ENCODE results near the gene ATAD3A. TPM values are rescaled to one million over a fixed set of nuclear protein-coding genes. Genes with fewer than 3 reads are reported as not detected.

Gene ATAD3A
- total RNA-seq, 1 experiment from 2014 or later, result 55.8 TPM

DNA sequence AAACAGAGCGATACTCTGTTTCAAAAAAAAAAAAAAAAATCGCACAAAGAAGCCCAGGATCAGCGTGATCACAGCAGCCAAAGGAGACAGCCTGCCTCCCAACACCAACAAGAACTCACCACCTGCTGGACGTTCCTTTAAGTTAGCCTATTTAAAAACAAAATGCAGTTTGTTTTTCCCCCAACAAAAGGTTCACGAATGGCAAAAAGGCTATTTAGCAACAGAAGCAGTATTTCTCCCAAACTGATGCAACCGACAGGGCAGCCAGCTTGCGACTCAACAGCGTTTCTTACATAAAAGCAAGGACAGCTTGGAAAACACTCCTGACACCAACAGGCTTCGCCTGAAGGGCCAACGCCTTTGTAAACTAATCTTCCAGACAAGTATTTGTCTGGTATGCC, 55.9 kb downstream of the ATAD3A start:
- Histone ChIP-seq H2AFZ (ENCODE audit: low read length) (no peak overlapping the region), H3K79me2 (ENCODE audit: insufficient read depth, low read length) (peaks cover 60% of the 10 kb centered on the region), H3K27me3 (ENCODE audit: insufficient read depth, low read length) (no peaks in the 10 kb centered on the region), H3K9ac (ENCODE audit: extremely low read depth, insufficient read length, low read length) (no peak overlapping the region), H3K9me3 (ENCODE audit: control insufficient read depth, low read depth, low read length) (no peaks in the 10 kb centered on the region), H4K5ac (ENCODE audit: insufficient read length, low read depth, low read length) (no peak overlapping the region), H2BK120ac (ENCODE audit: low read depth, low read length, poor library complexity, severe bottlenecking) (no peak overlapping the region), H4K20me1 (ENCODE audit: control insufficient read depth, insufficient read depth, insufficient read length) (peaks cover 3% of the 10 kb centered on the region), H3K18ac (ENCODE audit: insufficient read length, low read depth, low read length) (no peak overlapping the region), H2BK12ac (ENCODE audit: insufficient read length, low read depth, low read length) (no peak overlapping the region), H3K56ac (ENCODE audit: insufficient read length, low read depth, low read length) (no peak overlapping the region), H2BK15ac (ENCODE audit: low read depth, low read length) (no peak overlapping the region), H3K4me1 (ENCODE audit: insufficient read depth, low read length) (no peaks in the 10 kb centered on the region), H4K91ac (ENCODE audit: insufficient read length, low read depth, low read length) (no peak overlapping the region), H3K23ac (ENCODE audit: insufficient read length, low read depth, low read length) (no peak overlapping the region), H3K23me2 (ENCODE audit: insufficient read length, low read depth, low read length, poor library complexity, severe bottlenecking) (no peaks in the 10 kb centered on the region), H3T11ph (ENCODE audit: low read length) (no peak overlapping the region), H3K27ac (ENCODE audit: insufficient read length, low read depth, low read length) (peak overlapping the region; percentile 16), H2AK5ac (ENCODE audit: insufficient read length, low read length) (no peak overlapping the region), H3K4ac (ENCODE audit: low read depth, low read length) (no peak overlapping the region), H2BK5ac (ENCODE audit: insufficient read length, low read length) (no peak overlapping the region), H3K79me1 (ENCODE audit: insufficient read depth, low read depth, low read length, poor library complexity, severe bottlenecking) (peaks cover 9% of the 10 kb centered on the region), H3K4me2 (ENCODE audit: insufficient read depth, insufficient read length, low read length) (no peak overlapping the region), H2BK20ac (ENCODE audit: low read depth, low read length, poor library complexity, severe bottlenecking) (no peak overlapping the region), H4K8ac (replicated peaks; ENCODE audit: insufficient read length, low read depth, low read length) (no peak overlapping the region), H3K14ac (ENCODE audit: insufficient read depth, low read length) (no peak overlapping the region)
- Mint-ChIP-seq H3K4me3 (no peak overlapping the region), H3K9me3 (no peaks in the 10 kb centered on the region), H3K4me1 (peaks cover 19% of the 10 kb centered on the region in 2 experiments), H3K27me3 (ENCODE audit: low read depth) (no peaks in the 10 kb centered on the region), H3K27ac (peak overlapping the region; percentile 44 to 68 (median 63); a peak in 3 of 7 replicates), H3K36me3 (ENCODE audit: insufficient read depth in 1 of 3, low read depth in 3 of 3) (peaks cover 27 to 64% (median 55%) of the 10 kb centered on the region in 3 experiments)
- TF ChIP-seq, protein P1, sequence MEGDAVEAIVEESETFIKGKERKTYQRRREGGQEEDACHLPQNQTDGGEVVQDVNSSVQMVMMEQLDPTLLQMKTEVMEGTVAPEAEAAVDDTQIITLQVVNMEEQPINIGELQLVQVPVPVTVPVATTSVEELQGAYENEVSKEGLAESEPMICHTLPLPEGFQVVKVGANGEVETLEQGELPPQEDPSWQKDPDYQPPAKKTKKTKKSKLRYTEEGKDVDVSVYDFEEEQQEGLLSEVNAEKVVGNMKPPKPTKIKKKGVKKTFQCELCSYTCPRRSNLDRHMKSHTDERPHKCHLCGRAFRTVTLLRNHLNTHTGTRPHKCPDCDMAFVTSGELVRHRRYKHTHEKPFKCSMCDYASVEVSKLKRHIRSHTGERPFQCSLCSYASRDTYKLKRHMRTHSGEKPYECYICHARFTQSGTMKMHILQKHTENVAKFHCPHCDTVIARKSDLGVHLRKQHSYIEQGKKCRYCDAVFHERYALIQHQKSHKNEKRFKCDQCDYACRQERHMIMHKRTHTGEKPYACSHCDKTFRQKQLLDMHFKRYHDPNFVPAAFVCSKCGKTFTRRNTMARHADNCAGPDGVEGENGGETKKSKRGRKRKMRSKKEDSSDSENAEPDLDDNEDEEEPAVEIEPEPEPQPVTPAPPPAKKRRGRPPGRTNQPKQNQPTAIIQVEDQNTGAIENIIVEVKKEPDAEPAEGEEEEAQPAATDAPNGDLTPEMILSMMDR (conservative IDR thresholded peaks at IDR 0.05), result peak; percentile 15; the same call in 1 of the 3 replicates
- DNase-seq, result no peak
- no CpG with 5 or more reads among the region's 10 CpGs for WGBS (ENCODE audit: extremely low coverage, insufficient read length, low lambda C conversion rate)
